ENCODE data around the gene PHYKPL. TPM values are rescaled to one million over a fixed set of nuclear protein-coding genes. Genes with fewer than 3 reads are reported as not detected.
A peak's percentile ranks its signal among the peaks of the same experiment; 100 is the strongest.

The PHYKPL gene
- total RNA-seq: 42.9 and 44.2 TPM in 2 replicates

DNA sequence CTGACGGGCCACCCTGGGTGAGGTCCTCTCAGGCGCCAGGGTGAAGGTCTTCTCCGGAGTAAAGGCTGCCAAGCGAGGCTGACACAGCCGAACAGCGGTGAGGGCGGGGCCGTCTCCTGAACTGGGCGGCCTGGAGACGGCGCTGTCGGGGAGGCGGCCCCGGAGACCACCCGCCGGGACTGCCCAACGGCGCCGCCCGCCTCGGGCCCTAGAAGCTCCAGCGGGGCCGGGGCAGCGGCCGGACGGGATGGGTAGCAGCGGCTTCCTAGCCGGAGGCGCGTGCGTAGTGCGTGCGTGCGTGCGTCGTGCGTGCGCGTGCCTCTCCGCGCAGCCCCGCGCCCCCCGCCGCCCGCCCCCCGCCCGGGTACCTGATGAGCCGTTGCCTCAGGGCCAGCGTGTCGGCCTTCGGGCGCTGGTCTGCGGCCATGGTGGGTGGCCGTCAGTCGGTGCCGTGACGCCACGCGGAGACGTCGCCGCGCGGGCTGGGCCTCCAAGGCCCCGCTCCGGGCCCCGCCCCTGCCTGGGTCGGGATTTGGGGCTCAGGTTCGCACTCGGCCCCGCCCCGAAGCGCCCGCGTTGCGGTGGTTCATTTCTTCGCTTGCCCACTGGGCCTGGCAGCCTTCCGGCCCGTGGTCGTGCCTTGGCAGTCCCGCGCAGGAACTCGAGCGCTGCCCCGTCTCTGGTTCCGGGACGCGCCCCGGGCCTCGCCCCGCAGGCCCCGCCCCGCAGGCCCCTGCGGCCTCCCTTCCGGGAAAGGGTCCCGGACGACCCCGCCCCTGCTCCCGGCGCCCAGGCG, at the start of gene PHYKPL:
Gene PHYKPL (minus strand): TSS at position 679 of the 796 bp plus-strand sequence. CDS start 252 bp downstream, at position 427.
- DNase-seq: peak; percentile 79

DNA sequence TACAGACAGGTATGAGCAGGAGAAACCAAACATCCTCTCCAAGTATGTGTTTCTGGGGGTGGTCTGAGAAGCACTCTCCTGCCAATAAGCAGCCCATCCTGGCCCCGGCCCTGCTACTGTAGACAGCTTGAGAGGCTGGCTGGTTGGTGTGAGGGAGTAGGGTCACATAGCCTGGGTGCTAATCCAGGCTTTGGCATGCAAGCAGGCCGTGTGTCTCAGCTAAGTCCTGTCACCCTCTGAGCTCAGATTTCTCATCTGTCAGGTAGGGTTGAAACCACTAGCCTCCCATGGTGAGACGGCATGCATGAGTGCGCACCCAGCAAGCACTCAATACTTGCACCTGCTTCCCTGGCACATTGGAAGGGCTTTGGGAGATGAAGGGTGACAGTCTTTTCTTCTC, 49.8 kb upstream of the PHYKPL start:
- no peak for DNase-seq

- DNase-seq: no peak
Measured at GRCh38 chr5:178281331-178281730, 48.7 kb upstream of the PHYKPL start.

DNA sequence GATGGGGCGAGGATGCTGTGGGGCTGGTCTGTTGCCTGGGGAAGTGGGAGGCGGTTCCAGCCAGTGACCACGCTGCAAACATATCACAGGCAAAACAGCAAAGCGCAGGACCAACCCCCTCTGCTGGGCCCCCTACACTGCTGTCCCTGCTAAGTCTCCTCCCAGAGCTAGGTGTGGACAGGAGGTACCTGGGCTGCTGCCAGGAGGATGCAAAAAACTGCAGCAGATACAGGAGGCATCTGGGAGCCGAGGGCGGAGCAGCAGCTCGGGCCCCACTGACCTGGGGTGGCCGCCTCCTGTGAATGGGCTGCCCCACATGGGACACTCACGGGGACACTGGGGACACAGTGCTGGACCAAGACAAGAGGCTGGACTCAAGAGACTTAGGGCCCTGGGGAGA, 48.0 kb upstream of the PHYKPL start:
- no peak for DNase-seq

DNA sequence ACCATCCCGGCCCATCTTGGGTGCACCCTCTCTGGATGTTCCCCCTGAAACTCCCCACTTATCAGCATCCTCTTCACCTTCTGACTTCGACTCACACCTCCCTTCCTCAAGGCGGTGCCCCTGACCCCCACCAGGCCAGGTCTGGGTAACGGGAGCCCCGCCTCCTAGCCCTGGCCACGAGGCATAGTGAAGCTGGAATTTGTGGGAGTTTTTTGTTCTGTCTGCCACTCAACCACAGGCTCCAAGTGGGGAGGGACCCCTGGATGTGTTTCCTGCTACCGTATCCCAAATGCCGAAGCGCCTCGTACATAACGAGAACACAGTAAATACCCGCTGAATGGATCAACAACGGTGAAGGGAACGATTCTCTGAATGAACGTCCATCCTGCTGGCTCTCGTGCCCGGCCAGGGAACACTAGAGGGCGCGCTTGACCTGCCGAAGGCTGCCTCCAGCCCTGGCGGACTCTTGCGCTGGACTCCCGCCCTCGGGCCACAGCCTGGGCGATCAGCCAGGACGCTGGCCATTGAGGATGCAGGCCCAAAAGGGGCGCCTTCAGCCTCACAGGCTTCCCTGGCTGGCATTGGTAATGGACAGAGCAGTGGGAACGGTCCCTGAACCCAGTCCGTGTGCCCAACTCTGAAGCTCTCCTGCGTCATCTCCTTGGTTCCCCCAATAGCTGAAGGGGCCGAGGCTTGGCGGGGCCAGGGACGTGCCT, 47.3 kb upstream of the PHYKPL start:
- DNase-seq: peak; percentile 90

DNA sequence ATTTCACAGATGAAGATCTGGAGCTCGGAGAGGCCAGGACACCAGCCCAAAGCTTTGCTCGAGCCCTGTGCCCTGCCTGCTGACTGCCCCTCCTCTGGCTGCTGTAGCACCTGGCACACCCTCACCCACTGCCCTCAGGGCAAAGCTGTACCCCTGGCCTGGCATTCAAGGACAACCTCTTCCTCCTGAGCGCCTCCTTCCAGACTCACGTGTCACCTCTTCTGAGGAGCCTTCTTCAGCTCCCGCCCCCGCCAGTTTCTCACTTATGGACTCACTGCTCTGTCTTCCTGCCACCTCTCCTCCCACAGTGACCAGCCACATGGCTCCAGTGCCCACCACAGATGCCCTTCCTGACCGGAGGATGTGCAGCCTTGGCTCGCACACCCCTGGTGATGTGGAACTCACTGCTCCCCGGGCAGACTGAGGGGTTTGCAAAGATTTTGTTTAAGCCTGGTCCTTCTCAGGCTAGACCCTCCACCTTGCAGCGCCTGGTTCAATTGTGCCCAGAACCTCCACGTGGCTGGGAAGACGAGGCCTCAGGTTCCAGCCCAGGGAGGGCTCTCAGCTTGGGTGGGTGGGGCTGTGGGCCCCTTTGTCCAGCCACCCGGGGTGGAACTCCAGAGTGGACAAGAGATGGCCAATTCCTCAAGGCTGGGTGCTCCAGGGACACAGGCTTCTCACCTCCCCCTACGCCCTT, 46.6 kb upstream of the PHYKPL start:
- no peak for DNase-seq

- DNase-seq: no peak
Measured at GRCh38 chr5:178278358-178279023, 45.9 kb upstream of the PHYKPL start.

DNA sequence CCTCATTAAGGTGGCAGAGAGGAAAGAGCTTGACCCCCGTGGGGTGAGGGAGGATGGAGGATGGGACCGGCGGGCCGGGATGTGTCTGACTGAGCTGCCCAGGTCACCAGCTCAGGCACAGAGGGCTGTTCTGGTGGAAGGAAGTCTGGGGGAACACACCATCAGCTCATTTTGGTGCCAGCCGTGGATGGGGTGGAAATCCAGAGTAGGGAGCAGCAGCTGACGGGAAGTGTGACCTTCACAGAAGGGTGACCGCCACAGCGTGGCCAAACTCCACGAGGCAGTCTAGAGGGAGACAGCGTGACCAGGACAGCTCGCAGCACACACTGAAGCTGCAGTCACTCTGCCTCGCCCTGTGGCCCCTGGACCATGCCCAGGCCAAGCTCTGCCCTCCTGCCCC, 45.3 kb upstream of the PHYKPL start:
- no peak for DNase-seq

DNA sequence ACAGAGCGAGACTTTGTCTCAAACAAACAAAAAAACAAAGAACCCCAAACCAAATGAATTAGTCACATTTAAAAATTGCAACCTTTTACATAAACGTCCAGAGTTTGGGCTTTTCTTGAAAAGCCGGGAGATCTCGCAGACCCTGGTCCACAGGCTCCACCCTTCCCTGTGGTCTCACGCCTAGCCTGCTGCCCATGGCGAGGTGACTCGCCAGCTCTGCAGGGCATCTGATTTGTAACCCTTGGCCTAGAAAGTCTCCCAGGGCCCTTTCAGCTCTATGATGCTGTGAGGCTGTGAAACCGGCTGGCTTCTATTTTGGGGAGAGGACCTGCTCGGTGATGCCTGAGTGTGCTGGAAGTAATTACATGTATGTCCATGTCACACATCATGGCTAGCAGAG, 44.7 kb upstream of the PHYKPL start:
- no peak for DNase-seq

GRCh38 chr5:178274781-178275537, 42.4 kb upstream of the PHYKPL start:
- no peak for DNase-seq

DNA sequence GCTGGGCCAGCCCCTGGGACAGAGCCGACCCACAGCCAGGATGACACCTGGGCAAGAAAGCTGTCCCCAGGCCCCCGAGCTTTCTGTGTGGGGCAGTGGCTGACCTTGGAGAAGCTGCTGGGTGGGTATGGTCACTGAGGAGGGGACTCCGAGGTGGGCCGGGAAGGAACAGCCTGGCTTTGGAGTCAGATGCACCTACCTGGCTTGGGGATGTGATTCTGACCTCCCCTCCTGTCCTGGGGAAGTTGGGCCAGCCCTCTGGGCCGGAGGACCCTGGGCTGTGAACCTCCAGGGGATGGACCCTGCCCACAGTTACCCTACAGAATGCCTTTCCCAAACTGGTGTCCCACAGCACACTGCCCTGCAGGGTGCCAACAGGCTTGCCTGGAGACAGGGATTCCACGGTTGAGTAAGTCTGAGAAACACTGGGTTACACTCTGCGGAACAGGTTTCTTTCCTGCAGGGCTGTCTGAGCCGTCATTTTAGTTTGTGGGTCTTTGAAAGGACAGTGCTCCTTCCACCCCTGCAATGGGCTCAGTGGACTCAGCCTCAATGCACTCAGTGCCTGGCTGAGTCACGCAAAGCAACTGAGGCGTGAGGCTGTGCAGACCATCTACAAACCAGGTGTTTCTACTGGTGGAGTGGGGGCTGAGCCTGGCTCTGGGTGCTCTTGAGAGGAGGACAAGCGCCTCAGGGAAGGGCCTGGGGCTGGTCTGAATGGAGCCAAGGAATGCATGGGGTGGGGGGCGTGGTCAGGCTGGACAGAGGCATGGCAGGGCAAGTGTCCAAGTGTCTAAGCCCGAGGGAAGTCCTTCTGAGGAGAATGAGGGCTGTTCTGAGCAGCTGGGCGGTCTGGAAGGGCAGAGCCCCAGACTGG, 41.3 kb upstream of the PHYKPL start:
- no peak for DNase-seq

- no peak for DNase-seq
Measured at GRCh38 chr5:178273041-178273440, 40.4 kb upstream of the PHYKPL start.

GRCh38 chr5:178272591-178272990, 40.0 kb upstream of the PHYKPL start:
- DNase-seq: no peak

DNA sequence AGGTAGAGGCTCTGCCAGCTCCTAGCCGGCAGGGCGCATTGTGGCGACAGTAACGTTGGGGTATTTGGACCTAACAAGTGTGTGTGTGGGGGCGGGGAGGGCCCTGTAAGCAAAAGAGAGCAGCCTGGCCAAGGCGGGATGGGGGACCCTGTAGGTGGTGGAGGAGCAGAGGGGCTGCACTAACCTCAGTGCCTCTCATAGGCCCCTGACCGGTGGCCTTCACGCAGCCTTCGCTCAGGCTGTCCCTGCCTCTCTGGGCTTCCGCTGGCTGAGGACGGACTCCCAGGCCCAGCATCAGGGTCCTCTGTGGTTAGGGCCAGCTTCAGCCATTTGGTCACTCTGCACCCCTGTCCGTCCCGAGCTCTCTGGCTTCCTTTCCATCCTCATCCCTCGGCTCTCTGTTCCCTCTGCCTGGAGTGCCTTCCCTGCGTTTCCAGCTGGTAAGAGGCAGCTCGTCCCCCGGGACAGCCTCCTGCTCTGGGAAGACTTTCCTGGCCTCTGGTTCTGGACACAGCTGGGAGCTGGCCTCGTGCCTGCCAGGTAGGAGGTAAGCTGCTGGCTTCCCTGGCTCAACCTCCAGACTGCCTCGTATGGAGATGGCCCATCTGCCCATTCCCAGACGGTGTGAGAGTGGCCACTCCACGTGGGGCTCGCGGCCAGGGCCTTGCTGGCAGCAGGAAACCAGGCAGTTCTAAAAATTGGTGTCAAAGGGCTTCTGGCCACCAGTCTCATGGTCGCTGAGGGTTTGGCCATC, 39.3 kb upstream of the PHYKPL start:
- DNase-seq: no peak

GRCh38 chr5:178271231-178271630, 38.6 kb upstream of the PHYKPL start:
- DNase-seq: no peak

DNA sequence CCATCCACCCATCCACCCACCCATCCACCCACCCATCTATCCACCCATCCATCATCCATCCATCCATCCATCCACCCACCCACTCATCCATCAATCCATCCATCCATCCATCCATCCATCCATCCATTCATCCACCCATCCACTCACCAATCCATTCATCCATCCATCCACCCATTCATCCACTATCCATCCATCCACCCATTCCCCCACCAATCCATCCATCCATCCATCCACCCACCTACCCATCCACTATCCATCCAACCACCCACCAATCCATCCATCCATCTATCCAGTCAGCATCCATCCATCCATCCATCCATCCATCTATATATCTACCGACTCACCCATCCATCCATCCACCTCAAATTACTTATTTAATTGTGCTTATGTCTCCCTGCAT, 36.9 kb upstream of the PHYKPL start:
- DNase-seq: no peak

DNA sequence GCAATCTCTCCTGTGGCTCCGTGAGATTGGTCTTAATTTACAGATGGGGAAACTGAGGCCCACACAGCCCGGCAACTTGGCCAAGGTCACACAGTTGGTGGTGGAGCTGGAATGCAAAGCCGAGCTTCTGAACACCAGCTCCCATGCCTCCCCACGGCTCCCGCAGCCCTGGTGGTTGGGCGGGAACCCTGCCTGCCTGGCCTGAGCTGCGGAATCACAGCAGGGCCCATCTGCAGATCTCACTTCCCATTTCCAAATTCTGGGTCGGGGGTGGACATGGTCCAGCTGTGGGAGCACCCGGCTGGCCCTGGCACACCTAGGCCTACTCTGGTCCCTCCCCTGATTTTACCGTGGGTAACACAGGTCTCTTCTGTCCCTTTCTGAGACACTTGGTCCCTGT, 35.3 kb upstream of the PHYKPL start:
- DNase-seq: no peak

GRCh38 chr5:178267245-178267644, 34.6 kb upstream of the PHYKPL start:
- no peak for DNase-seq

- DNase-seq: no peak
Measured at GRCh38 chr5:178266581-178266980, 34.0 kb upstream of the PHYKPL start.

DNA sequence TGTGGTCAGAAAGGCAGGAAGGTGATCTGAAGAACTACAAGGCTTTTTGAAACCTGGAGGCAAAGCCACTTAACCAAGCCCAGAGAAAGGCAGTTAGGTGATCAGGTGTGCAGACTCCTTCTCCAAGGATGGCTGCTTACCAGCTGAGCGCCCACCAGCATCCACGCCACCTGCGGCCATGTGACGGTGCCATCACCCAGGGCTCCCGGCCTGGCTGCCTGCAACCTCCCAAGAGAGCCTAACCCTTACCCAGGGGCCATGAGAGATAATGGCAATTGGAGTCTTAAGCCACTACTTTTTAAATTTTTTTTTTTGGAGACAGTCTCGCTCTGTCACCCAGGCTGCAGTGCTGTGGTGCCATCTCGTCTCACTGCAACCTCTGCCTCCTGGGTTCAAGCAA, 33.1 kb upstream of the PHYKPL start:
- no peak for DNase-seq
